A549 (cell line): ENCODE data around the gene ZNF580. TPM values are rescaled to one million over a fixed set of nuclear protein-coding genes. Genes with fewer than 3 reads are reported as not detected.

ENCODE experiments used
- ATAC-seq, 2 experiments: fragments of 200-7000 bp in 1 of 2; fragments of >200 bp in 1 of 2; cut with Nextera tagmentation in 1 of 2; cut with Tn5 transposase in 1 of 2; 3 replicates each; pipeline versions ENCODE4 v1.8.0 to v1.9.1; 2018 to 2020; ENCODE audit warnings: mild to moderate bottlenecking in 1 of 2, moderate library complexity in 1 of 2
- CTCF ChIA-PET: fragments of 300-600 bp; sonication (Branson Sonifier 250); formaldehyde crosslinking; extraction: SDS; loops from one replicate; lab custom pipeline; 2021; ENCODE audit warnings: antibody characterized with exemption, inconsistent platforms; lab: Yijun Ruan, JAX
- POLR2A ChIA-PET: fragments of 350-600 bp; formaldehyde crosslinking; extraction: SDS; loops from one replicate; lab custom pipeline; 2021; ENCODE audit warnings: antibody characterized with exemption, inconsistent platforms; lab: Yijun Ruan, JAX
- DNase-seq, 2 experiments: peaks; one replicate each; pipeline versions ENCODE4 v3.0.0 to v3.0.0-alpha.2; 2011 to 2016; ENCODE audit warnings: low read depth in 1 of 2, low spot score in 1 of 2
- FAIRE-seq: peaks from 2 replicates; lab custom pipeline; 2011; peaks lifted over from hg19 to GRCh38; lab: Jason Lieb, UNC
- H3K27ac ChIP-seq, 2 experiments: fragments of >200 bp; sonication (Bioruptor Twin); formaldehyde crosslinking; 3 replicates each; pipeline ENCODE4 v1.5.1; 2016 to 2017
- H3K4me1 ChIP-seq: fragments of >200 bp; sonication (Bioruptor Twin); formaldehyde crosslinking; 3 replicates; pipeline ENCODE4 v1.6.1; 2016
- H3K4me2 ChIP-seq: fragments of >200 bp; sonication (Bioruptor Twin); formaldehyde crosslinking; 3 replicates; pipeline ENCODE4 v1.6.1; 2016
- H3K4me3 ChIP-seq: fragments of >200 bp; sonication (Bioruptor Twin); formaldehyde crosslinking; 3 replicates; pipeline ENCODE4 v1.5.1; 2016
- H3K9me3 ChIP-seq: fragments of >200 bp; sonication (Bioruptor Twin); formaldehyde crosslinking; 3 replicates; pipeline ENCODE4 v1.6.1; 2016
- BHLHE40 ChIP-seq: IDR thresholded peaks from 2 replicates; pipeline ENCODE4 v1.6.1; 2012; ENCODE audit warnings: low read depth, low read length, inconsistent platforms
- ELK1 ChIP-seq: fragments of 150-350 bp; IDR thresholded peaks from 2 replicates; pipeline ENCODE4 v1.6.1; 2014; ENCODE audit warnings: low read depth, mild to moderate bottlenecking, low read length
- EP300 ChIP-seq, 2 experiments: fragments of >200 bp; sonication (Bioruptor Twin); formaldehyde crosslinking; IDR thresholded peaks; 2 replicates in 1 of 2; 3 replicates in 1 of 2; pipeline ENCODE4 v1.6.1; 2016 to 2017
- GATA3 ChIP-seq: IDR thresholded peaks from 2 replicates; pipeline ENCODE4 v1.6.1; 2012; ENCODE audit warnings: borderline replicate concordance
- HDAC2 ChIP-seq: fragments of 200-600 bp; sonication (generic); IDR thresholded peaks from 2 replicates; pipeline ENCODE4 v1.6.1; 2016
- HMGXB4 ChIP-seq: fragments of 250-450 bp; sonication (Bioruptor Pico); IDR thresholded peaks from 2 replicates; pipeline ENCODE4 v1.5.0; 2021; ENCODE audit warnings: mild to moderate bottlenecking, moderate library complexity, borderline replicate concordance
- MAFK ChIP-seq: fragments of 450-650 bp; IDR thresholded peaks from 2 replicates; pipeline ENCODE4 v1.6.1; 2014; ENCODE audit not compliant: partially characterized antibody
- MYC ChIP-seq: IDR thresholded peaks from 2 replicates; pipeline ENCODE4 v1.6.1; 2012; ENCODE audit warnings: mild to moderate bottlenecking, inconsistent platforms, low read length, improper control_type of control experiment, borderline replicate concordance
- NFE2L2 ChIP-seq: fragments of 150-350 bp; conservative IDR thresholded peaks from 2 replicates; pipeline ENCODE4 v1.6.1; 2014; ENCODE audit warnings: low read length
- NPAS2 ChIP-seq: fragments of 250-450 bp; sonication (Bioruptor Pico); IDR thresholded peaks from 2 replicates; pipeline ENCODE4 v1.8.0; 2022; ENCODE audit warnings: mild to moderate bottlenecking, moderate library complexity, borderline replicate concordance
- POLR2A ChIP-seq: IDR thresholded peaks from 2 replicates; pipeline ENCODE4 v1.6.1; 2012; ENCODE audit warnings: mild to moderate bottlenecking, low read length
- RCOR1 ChIP-seq: fragments of 150-350 bp; IDR thresholded peaks from 2 replicates; pipeline ENCODE4 v1.6.1; 2014; ENCODE audit warnings: antibody characterized with exemption, low read length, low read depth
- REST ChIP-seq: fragments of 200-600 bp; sonication (generic); IDR thresholded peaks from 2 replicates; pipeline ENCODE4 v1.6.1; 2016; ENCODE audit warnings: antibody characterized with exemption, mild to moderate bottlenecking, moderate library complexity
- RNF2 ChIP-seq: fragments of 200-600 bp; sonication (generic); IDR thresholded peaks from 2 replicates; pipeline ENCODE4 v1.6.1; 2016; ENCODE audit warnings: low read depth, mild to moderate bottlenecking, antibody characterized with exemption, moderate library complexity, borderline replicate concordance
- WGBS: methylation state at CpG from one replicate; pipeline ENCODE4 v1.1.6; 2017; ENCODE audit errors: missing lambda C conversion rate; 5-methylcytosine and 5-hydroxymethylcytosine counted together
- polyA plus RNA-seq, 4 experiments: library from polyadenylated mRNA; depleted of rRNA in 3 of 4; stranded (reverse); fragments of >200 nt; fragmentation: RNase III in 1 of 4; extraction: RNeasy Plus Mini Kit Qiagen cat#74134 plus additional on column Dnase treatment in 1 of 4; gene quantifications; 2 replicates in 3 of 4; 3 replicates in 1 of 4; pipeline ENCODE4 v1.2.3, GENCODE V29; 2011 to 2017

The ZNF580 gene
- polyA plus RNA-seq, 2 of the 4 experiments (the other 2 are of a cell fraction): 9.2 to 52.8 TPM

GRCh38 chr19:55645512-55645881 lies 4.7 kb downstream of the ZNF580 start:
- Histone ChIP-seq H3K4me1 (peaks cover 39% of the 10 kb centered on the region), H3K27ac (no peak overlapping the region), H3K9me3 (no peaks in the 10 kb centered on the region), H3K4me2 (peak overlapping the region; percentile 100; the same call in 1 of the 3 replicates), H3K4me3 (no peak overlapping the region)
- FAIRE-seq: no peak
- ATAC-seq: no peak
- DNase-seq: no peak
- TF ChIP-seq POLR2A: no peak
- TF ChIP-seq HDAC2: no peak
- no peak for TF ChIP-seq NFE2L2
- TF ChIP-seq ELK1: no peak
- TF ChIP-seq EP300 (IDR thresholded peaks at IDR 0.05): no peak
- TF ChIP-seq HMGXB4 (CRISPR knock-in tag): no peak
- TF ChIP-seq GATA3: no peak
- no peak for TF ChIP-seq RCOR1
- TF ChIP-seq MYC: no peak
- TF ChIP-seq MAFK: no peak
- ChIA-PET CTCF (interaction anchor here (0.8 to 6.3 kb wide), 7 partner anchors 7 to 26 kb away, joined by 4 to 70 read pairs (median 10); no protein-coding TSS in a partner anchor), POLR2A (interaction anchor here (4.1 kb wide), 1 partner anchor 8 kb away, joined by 25 read pairs; the partner anchor contains the start of gene U2AF2)
- 71% methylated on average over 5 of the region's 5 CpGs for WGBS

GRCh38 chr19:55646889-55647731 lies 6.3 kb downstream of the ZNF580 start:
- 51% methylated on average over 14 of the region's 14 CpGs for WGBS
- DNase-seq (no peak), ATAC-seq (no peak), FAIRE-seq (no peak)
- ChIA-PET POLR2A (interaction anchor here (0.6 to 1.4 kb wide), 5 partner anchors 11 to 367 kb away, joined by 3 to 12 read pairs (median 4); partner anchors contain the start of genes FIZ1 and ZNF784), CTCF (interaction anchor here (0.6 to 6.3 kb wide), 9 partner anchors 10 to 559 kb away, joined by 3 to 70 read pairs (median 4); no protein-coding TSS in a partner anchor)
- Histone ChIP-seq H3K4me3 (peak overlapping the region; percentile 84), H3K4me1 (peaks cover 39% of the 10 kb centered on the region), H3K4me2 (peak overlapping the region; percentile 98), H3K9me3 (no peaks in the 10 kb centered on the region), H3K27ac (peak overlapping the region; percentile 96 to 98)
- no peak for TF ChIP-seq NPAS2 (CRISPR knock-in tag)
- TF ChIP-seq BHLHE40: no peak
- no peak for TF ChIP-seq RNF2
- no peak for TF ChIP-seq REST
